PC-9 (cell line): Measurements from ENCODE around the gene LRCH3. TPM values are rescaled to one million over a fixed set of nuclear protein-coding genes. Genes with fewer than 3 reads are reported as not detected.

ENCODE experiments used
- BruUV-seq: library from RNA; stranded (reverse); fragments of 400-500 nt; replicated peaks from 2 replicates; lab custom pipeline; 2021; lab: Mats Ljungman, UMichigan
- CTCF ChIA-PET: fragments of 300-600 bp; sonication (Branson Sonifier 250); formaldehyde crosslinking; loops from one replicate; lab custom pipeline; 2022; ENCODE audit warnings: antibody characterized with exemption; lab: Charles Lee
- POLR2A ChIA-PET: fragments of 300-600 bp; sonication (Branson Sonifier 250); formaldehyde crosslinking; loops from one replicate; lab custom pipeline; 2022; ENCODE audit warnings: antibody characterized with exemption; ENCODE audit not compliant: unreplicated experiment; lab: Charles Lee
- DNase-seq, 2 experiments: peaks; one replicate each; pipeline versions ENCODE4 v3.0.0 to v3.0.0-alpha.2; 2015 to 2022; ENCODE audit warnings: mixed read lengths in 1 of 2
- H2AFZ ChIP-seq: fragments of 200-600 bp; sonication (generic); 2 replicates; pipeline ENCODE4 v1.8.1; 2017; ENCODE audit warnings: antibody characterized with exemption
- H3F3A ChIP-seq: fragments of 200-600 bp; sonication (generic); 2 replicates; pipeline ENCODE4 v1.8.1; 2017; ENCODE audit warnings: antibody characterized with exemption, mild to moderate bottlenecking, low read depth; ENCODE audit not compliant: insufficient read depth
- H3K27ac ChIP-seq: fragments of 200-600 bp; sonication (generic); 2 replicates; pipeline ENCODE4 v1.6.1; 2016; ENCODE audit warnings: mixed run types
- H3K27me3 ChIP-seq: fragments of 200-600 bp; sonication (generic); 2 replicates; pipeline ENCODE4 v1.6.1; 2016; ENCODE audit warnings: low read depth, mixed run types; ENCODE audit not compliant: insufficient read depth
- H3K36me3 ChIP-seq: fragments of 200-600 bp; sonication (generic); 2 replicates; pipeline ENCODE4 v1.6.1; 2016; ENCODE audit warnings: low read depth, mixed run types
- H3K4me1 ChIP-seq: fragments of 200-600 bp; sonication (generic); replicated peaks from 2 replicates; pipeline ENCODE4 v1.6.1; 2016; ENCODE audit warnings: mixed run types; ENCODE audit not compliant: insufficient read depth
- H3K4me2 ChIP-seq: fragments of 200-600 bp; sonication (generic); 2 replicates; pipeline ENCODE4 v1.6.1; 2017; ENCODE audit warnings: mixed run types
- H3K4me3 ChIP-seq: fragments of 200-600 bp; sonication (generic); 2 replicates; pipeline ENCODE4 v1.6.1; 2016; ENCODE audit warnings: mixed run types
- H3K79me2 ChIP-seq: fragments of 200-600 bp; sonication (generic); 2 replicates; pipeline ENCODE4 v1.6.1; 2017; ENCODE audit warnings: low read depth, mixed run types
- H3K9me2 ChIP-seq: fragments of 200-600 bp; sonication (generic); 2 replicates; pipeline ENCODE4 v1.8.1; 2017; ENCODE audit warnings: mild to moderate bottlenecking; ENCODE audit not compliant: insufficient read depth
- H3K9me3 ChIP-seq: fragments of 200-600 bp; sonication (generic); 2 replicates; pipeline ENCODE4 v1.8.1; 2016; ENCODE audit warnings: low read depth; ENCODE audit not compliant: insufficient read depth
- H4K20me1 ChIP-seq: fragments of 200-600 bp; sonication (generic); 2 replicates; pipeline ENCODE4 v1.8.1; 2017; ENCODE audit not compliant: insufficient read depth
- EZH2 ChIP-seq: fragments of 200-600 bp; sonication (generic); IDR thresholded peaks from 2 replicates; pipeline ENCODE4 v1.8.0; 2017; ENCODE audit warnings: antibody characterized with exemption, low read depth
- intact Hi-C: fragments of 100-400 bp; cut with micrococcal nuclease; formaldehyde crosslinking; loops from one replicate; pipeline ENCODE4 v1.10.0; 2022; ENCODE audit not compliant: unreplicated experiment
- total RNA-seq: library from RNA; stranded (reverse); gene quantifications from 2 replicates; pipeline ENCODE4 v1.2.3, GENCODE V29; 2021
- TF ChIP-seq, protein P1 (sequence below): fragments of 200-600 bp; sonication (generic); conservative IDR thresholded peaks from 2 replicates; pipeline ENCODE4 v1.6.1; 2017; ENCODE audit warnings: mixed run types, antibody characterized with exemption, mild to moderate bottlenecking, moderate library complexity

LRCH3 gene
- total RNA-seq, 1 experiment from 2014 or later, result 51.9 TPM

DNA sequence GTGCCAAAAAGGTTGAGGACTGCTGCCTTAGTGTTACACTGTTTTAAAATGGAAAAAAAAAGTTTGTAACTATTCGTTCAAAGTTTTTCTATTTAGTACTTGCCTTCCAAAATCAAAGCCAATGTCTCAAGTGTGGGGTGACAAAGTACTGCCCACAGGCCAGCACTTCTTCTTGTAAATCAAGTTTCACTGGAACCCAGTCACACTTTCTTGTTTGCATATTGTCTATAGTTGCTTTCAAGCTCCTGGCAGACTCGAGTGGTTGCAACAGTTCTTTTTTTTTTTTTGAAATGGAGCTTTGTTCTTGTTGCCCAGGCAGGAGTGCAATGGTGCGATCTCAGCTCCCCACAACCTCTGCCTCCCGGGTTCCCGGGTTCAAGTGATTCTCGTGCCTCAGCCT, 83.6 kb downstream of the LRCH3 start:
- Histone ChIP-seq H3K79me2 (no peaks in the 10 kb centered on the region), H3F3A (no peaks in the 10 kb centered on the region; the same call in 1 of the 2 replicates), H3K36me3 (peaks cover 10% of the 10 kb centered on the region; the same call in 1 of the 2 replicates), H3K27ac (no peak overlapping the region), H3K4me1 (no peaks in the 10 kb centered on the region), H3K4me2 (no peak overlapping the region), H3K9me3 (no peaks in the 10 kb centered on the region), H3K27me3 (no peaks in the 10 kb centered on the region), H3K4me3 (no peak overlapping the region), H4K20me1 (no peaks in the 10 kb centered on the region), H2AFZ (no peak overlapping the region), H3K9me2 (no peaks in the 10 kb centered on the region)
- TF ChIP-seq, protein P1, sequence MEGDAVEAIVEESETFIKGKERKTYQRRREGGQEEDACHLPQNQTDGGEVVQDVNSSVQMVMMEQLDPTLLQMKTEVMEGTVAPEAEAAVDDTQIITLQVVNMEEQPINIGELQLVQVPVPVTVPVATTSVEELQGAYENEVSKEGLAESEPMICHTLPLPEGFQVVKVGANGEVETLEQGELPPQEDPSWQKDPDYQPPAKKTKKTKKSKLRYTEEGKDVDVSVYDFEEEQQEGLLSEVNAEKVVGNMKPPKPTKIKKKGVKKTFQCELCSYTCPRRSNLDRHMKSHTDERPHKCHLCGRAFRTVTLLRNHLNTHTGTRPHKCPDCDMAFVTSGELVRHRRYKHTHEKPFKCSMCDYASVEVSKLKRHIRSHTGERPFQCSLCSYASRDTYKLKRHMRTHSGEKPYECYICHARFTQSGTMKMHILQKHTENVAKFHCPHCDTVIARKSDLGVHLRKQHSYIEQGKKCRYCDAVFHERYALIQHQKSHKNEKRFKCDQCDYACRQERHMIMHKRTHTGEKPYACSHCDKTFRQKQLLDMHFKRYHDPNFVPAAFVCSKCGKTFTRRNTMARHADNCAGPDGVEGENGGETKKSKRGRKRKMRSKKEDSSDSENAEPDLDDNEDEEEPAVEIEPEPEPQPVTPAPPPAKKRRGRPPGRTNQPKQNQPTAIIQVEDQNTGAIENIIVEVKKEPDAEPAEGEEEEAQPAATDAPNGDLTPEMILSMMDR, result no peak
- no peak for TF ChIP-seq EZH2
- DNase-seq, result peak in 1 of 2 experiments; percentile 16
- POLR2A ChIA-PET, result interaction anchor here (0.7 kb wide), 1 partner anchor 221 kb away, joined by 11 read pairs; no protein-coding TSS in a partner anchor
- CTCF ChIA-PET, result no interaction called here
- no TSS peak for BruUV-seq
- intact Hi-C loops, result no loop called here

DNA sequence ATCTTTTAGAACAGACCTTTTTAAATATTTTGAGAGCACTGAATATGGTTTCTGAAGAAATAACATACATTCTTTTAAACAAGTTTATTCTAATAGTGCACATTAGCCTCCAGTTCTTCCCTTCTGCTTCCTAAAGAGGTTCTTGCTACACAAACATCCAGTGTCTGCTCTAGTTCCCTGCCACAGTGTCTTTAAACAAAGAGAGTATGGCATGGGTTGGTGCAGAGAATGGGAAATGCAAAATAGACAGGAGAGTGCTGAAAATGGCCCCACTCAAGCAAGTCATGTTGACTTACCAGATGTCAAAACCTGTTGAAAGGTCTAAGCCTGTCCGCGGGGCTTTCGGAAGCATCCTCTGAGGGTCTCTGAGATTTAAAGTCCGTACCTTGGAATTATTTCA, 86.8 kb downstream of the LRCH3 start:
- H3K4me1 ChIP-seq, result no peaks in the 10 kb centered on the region
- no peaks in the 10 kb centered on the region for H3K79me2 ChIP-seq
- H4K20me1 ChIP-seq, result no peaks in the 10 kb centered on the region
- TF ChIP-seq, protein P1, result no peak
- no peak for TF ChIP-seq EZH2
- H3K9me3 ChIP-seq, result no peaks in the 10 kb centered on the region
- CTCF ChIA-PET, result no interaction called here
- no peak overlapping the region for H3K4me2 ChIP-seq
- no peak for DNase-seq
- H2AFZ ChIP-seq, result no peak overlapping the region
- H3K36me3 ChIP-seq, result no peaks in the 10 kb centered on the region
- H3K4me3 ChIP-seq, result no peak overlapping the region
- H3F3A ChIP-seq, result no peaks in the 10 kb centered on the region; the same call in 1 of the 2 replicates
- no TSS peak for BruUV-seq
- intact Hi-C loops, result no loop called here
- no peak overlapping the region for H3K27ac ChIP-seq
- POLR2A ChIA-PET, result no interaction called here
- H3K27me3 ChIP-seq, result no peaks in the 10 kb centered on the region
- no peaks in the 10 kb centered on the region for H3K9me2 ChIP-seq

DNA sequence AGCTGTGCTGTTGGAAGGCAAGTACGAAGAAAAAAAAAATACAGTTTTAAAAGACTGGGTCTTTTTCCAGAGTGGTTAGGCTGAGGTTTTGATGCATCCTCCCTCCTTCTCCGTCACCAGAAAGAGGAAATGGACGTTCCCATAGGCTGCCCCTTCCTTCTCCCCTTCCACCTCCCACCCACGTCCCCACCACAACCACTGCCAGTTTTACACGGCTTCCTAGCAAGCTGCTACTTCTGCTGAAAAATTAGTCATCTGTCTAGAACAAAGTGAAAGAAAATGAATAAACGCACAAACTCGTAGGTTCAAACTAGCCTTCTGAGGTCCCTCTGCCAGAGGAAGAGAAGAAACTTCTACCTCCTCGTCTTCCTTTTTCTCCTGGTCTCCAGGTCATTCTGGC, 87.4 kb downstream of the LRCH3 start:
- no peak for DNase-seq
- ChIA-PET POLR2A (no interaction called here), CTCF (no interaction called here)
- H2AFZ ChIP-seq, result no peak overlapping the region
- H3K4me1 ChIP-seq, result no peaks in the 10 kb centered on the region
- H3F3A ChIP-seq, result no peaks in the 10 kb centered on the region; the same call in 1 of the 2 replicates
- no peaks in the 10 kb centered on the region for H3K9me3 ChIP-seq
- no peaks in the 10 kb centered on the region for H3K79me2 ChIP-seq
- no peaks in the 10 kb centered on the region for H3K9me2 ChIP-seq
- BruUV-seq, result no TSS peak
- H3K36me3 ChIP-seq, result no peaks in the 10 kb centered on the region
- H3K27ac ChIP-seq, result no peak overlapping the region
- H3K4me2 ChIP-seq, result no peak overlapping the region
- intact Hi-C loops, result no loop called here
- TF ChIP-seq EZH2, result no peak
- TF ChIP-seq, protein P1, result no peak
- no peaks in the 10 kb centered on the region for H4K20me1 ChIP-seq
- H3K27me3 ChIP-seq, result no peaks in the 10 kb centered on the region
- H3K4me3 ChIP-seq, result no peak overlapping the region
